GM12878 (cell line): ENCODE data around the gene USH2A. TPM values are rescaled to one million over a fixed set of nuclear protein-coding genes. Genes with fewer than 3 reads are reported as not detected.

Experiments
- ATAC-seq: fragments of 200-7000 bp; cut with Tn5 transposase; 3 replicates; pipeline ENCODE4 v1.9.1; 2020; ENCODE audit warnings: mild to moderate bottlenecking, moderate library complexity
- BruUV-seq: library from RNA; stranded (reverse); fragments of 400-500 nt; replicated peaks from 2 replicates; lab custom pipeline; 2021; lab: Mats Ljungman, UMichigan
- CTCF ChIA-PET: fragments of 300-600 bp; sonication (Branson Sonifier 250); formaldehyde crosslinking; extraction: SDS; loops from one replicate; lab custom pipeline; 2021; ENCODE audit warnings: inconsistent platforms; lab: Yijun Ruan, JAX
- POLR2A ChIA-PET: fragments of 350-600 bp; formaldehyde crosslinking; extraction: SDS; loops from one replicate; lab custom pipeline; 2021; ENCODE audit warnings: inconsistent platforms; lab: Charles Lee
- RAD21 ChIA-PET: fragments of 300-600 bp; sonication (Branson Sonifier 250); formaldehyde crosslinking; loops from one replicate; lab custom pipeline; 2023; ENCODE audit warnings: antibody characterized with exemption; ENCODE audit not compliant: unreplicated experiment; lab: Charles Lee
- SMC1A ChIA-PET: fragments of 300-600 bp; sonication (Branson Sonifier 250); formaldehyde crosslinking; loops from one replicate; lab custom pipeline; 2023; ENCODE audit not compliant: unreplicated experiment, uncharacterized antibody; lab: Charles Lee
- DNase-seq: peaks from one replicate; pipeline ENCODE4 v3.0.0-alpha.2; 2011; ENCODE audit warnings: low read depth, low spot score
- FAIRE-seq: peaks from 3 replicates; lab custom pipeline; 2011; peaks lifted over from hg19 to GRCh38; lab: Jason Lieb, UNC
- H2AFZ ChIP-seq: 2 replicates; pipeline ENCODE4 v1.6.0; 2011; ENCODE audit warnings: low read depth, low read length, control low read depth; ENCODE audit not compliant: control insufficient read depth
- H3K27ac ChIP-seq: 2 replicates; pipeline ENCODE4 v1.5.1; 2011; ENCODE audit warnings: control low read depth; ENCODE audit not compliant: control insufficient read depth, insufficient read depth
- H3K27me3 ChIP-seq, 2 experiments: replicated peaks in 1 of 2; 2 replicates each; pipeline versions ENCODE4 v1.6.0 to v1.6.1; 2011; ENCODE audit warnings: low read length in 1 of 2; ENCODE audit not compliant: control insufficient read depth in 2 of 2, insufficient read depth in 2 of 2
- H3K36me3 ChIP-seq, 2 experiments: 2 replicates each; pipeline ENCODE4 v1.5.1; 2011; ENCODE audit warnings: low read length in 1 of 2; ENCODE audit not compliant: control insufficient read depth in 2 of 2, insufficient read depth in 2 of 2
- H3K4me1 ChIP-seq: 2 replicates; pipeline ENCODE4 v1.6.1; 2011; ENCODE audit warnings: mild to moderate bottlenecking, low read length, moderate library complexity, mixed read lengths; ENCODE audit not compliant: control insufficient read depth, insufficient read depth
- H3K4me2 ChIP-seq: 2 replicates; pipeline ENCODE4 v1.6.0; 2011; ENCODE audit warnings: control low read depth; ENCODE audit not compliant: control insufficient read depth, insufficient read depth
- H3K4me3 ChIP-seq: fragments of 200-600 bp; sonication (generic); 2 replicates; pipeline ENCODE4 v1.5.1; 2016
- H3K79me2 ChIP-seq: 2 replicates; pipeline ENCODE4 v1.6.0; 2011; ENCODE audit warnings: low read length; ENCODE audit not compliant: control insufficient read depth, insufficient read depth
- H3K9ac ChIP-seq: 2 replicates; pipeline ENCODE4 v1.8.0; 2011; ENCODE audit warnings: low read length, control low read depth, mixed read lengths; ENCODE audit not compliant: control insufficient read depth, insufficient read depth
- H3K9me3 ChIP-seq: replicated peaks from 3 replicates; pipeline ENCODE4 v1.5.1; 2011; ENCODE audit warnings: mild to moderate bottlenecking, low read length; ENCODE audit not compliant: control insufficient read depth, insufficient read depth
- H4K20me1 ChIP-seq: 2 replicates; pipeline ENCODE4 v1.6.0; 2011; ENCODE audit not compliant: control insufficient read depth, insufficient read depth
- BACH1 ChIP-seq: fragments of 450-650 bp; IDR thresholded peaks from 2 replicates; pipeline ENCODE4 v1.6.1; 2017; ENCODE audit warnings: mild to moderate bottlenecking, borderline replicate concordance
- BMI1 ChIP-seq: fragments of 450-650 bp; IDR thresholded peaks from 2 replicates; pipeline ENCODE4 v1.6.1; 2016; ENCODE audit warnings: mild to moderate bottlenecking, moderate library complexity, borderline replicate concordance
- CEBPZ ChIP-seq: fragments of 150-350 bp; IDR thresholded peaks from 2 replicates; pipeline ENCODE4 v1.6.1; 2016; ENCODE audit warnings: low read depth, low read length
- CHD1 ChIP-seq: IDR thresholded peaks from 2 replicates; pipeline ENCODE4 v1.6.1; 2012; ENCODE audit warnings: low read depth, low read length, improper control_type of control experiment
- EED ChIP-seq: sonication (generic); IDR thresholded peaks from 2 replicates; pipeline ENCODE4 v1.6.1; 2016; ENCODE audit warnings: antibody characterized with exemption, low read depth
- KAT2A ChIP-seq: conservative IDR thresholded peaks from 2 replicates; pipeline ENCODE4 v1.6.1; 2011; ENCODE audit warnings: low read depth, low read length; ENCODE audit not compliant: control insufficient read depth
- MLLT1 ChIP-seq: fragments of 450-650 bp; IDR thresholded peaks from 2 replicates; pipeline ENCODE4 v1.6.1; 2016; ENCODE audit warnings: mild to moderate bottlenecking
- MYB ChIP-seq: fragments of 150-350 bp; IDR thresholded peaks from 2 replicates; pipeline ENCODE4 v1.6.1; 2014; ENCODE audit warnings: mild to moderate bottlenecking, low read depth, low read length, borderline replicate concordance
- POU2F2 ChIP-seq: IDR thresholded peaks from 3 replicates; pipeline ENCODE4 v1.6.1; 2011; ENCODE audit warnings: low read depth, mild to moderate bottlenecking, low read length, borderline replicate concordance
- TCF12 ChIP-seq: IDR thresholded peaks from 2 replicates; pipeline ENCODE4 v1.6.1; 2011; ENCODE audit warnings: low read depth, mild to moderate bottlenecking, low read length
- ZBTB4 ChIP-seq: fragments of 450-650 bp; formaldehyde crosslinking; IDR thresholded peaks from 2 replicates; pipeline ENCODE4 v1.4.0; 2022; ENCODE audit warnings: mild to moderate bottlenecking, moderate library complexity
- in situ Hi-C: fragments of 300-500 bp; cut with MboI; formaldehyde crosslinking; loops from 9 replicates; pipeline ENCODE4 v1.14.3; 2018; ENCODE audit warnings: mixed read lengths
- intact Hi-C: fragments of 100-400 bp; cut with micrococcal nuclease; formaldehyde crosslinking; loops from one replicate; pipeline ENCODE4 v1.14.2; 2022; ENCODE audit not compliant: unreplicated experiment
- polyA plus RNA-seq, 11 experiments: library from polyadenylated mRNA; depleted of rRNA in 4 of 11; unstranded in 6 of 11; stranded (reverse) in 5 of 11; fragments of >200 nt; fragmentation: Nextera tagmentation in 4 of 11; fragmentation: Illumina TruSeq in 1 of 11; extraction: Ambion mirVana in 4 of 11; extraction: Trizol in 1 of 11; gene quantifications; 1 replicate in 1 of 11; 2 replicates in 10 of 11; pipeline versions ENCODE4 v1.2.1 to v1.2.3, GENCODE V29; 2011 to 2016; ENCODE audit warnings: inconsistent platforms in 2 of 11, missing spikeins in 2 of 11, low read depth in 1 of 11
- total RNA-seq, 4 experiments: library from RNA; depleted of rRNA in 3 of 4; stranded (reverse); fragments of >200 nt in 3 of 4; fragmentation: Illumina TruSeq in 1 of 4; extraction: Trizol in 1 of 4; gene quantifications; 2 replicates each; pipeline versions ENCODE4 v1.2.1 to v1.2.3, GENCODE V29; 2013 to 2021

USH2A gene
- total and polyA plus RNA-seq, 10 of the 15 experiments (the other 5 are each of a cell fraction or from before 2014, with no cell fraction given): under 0.01 to 0.20 (median 0.01) TPM; not detected in 2

- Histone ChIP-seq H3K79me2 (no peaks in the 10 kb centered on the region), H3K36me3 (no peaks in the 10 kb centered on the region), H3K9me3 (no peaks in the 10 kb centered on the region), H4K20me1 (no peaks in the 10 kb centered on the region), H2AFZ (no peak overlapping the region), H3K27me3 (no peaks in the 10 kb centered on the region), H3K4me3 (no peak overlapping the region), H3K27ac (no peak overlapping the region), H3K4me1 (no peaks in the 10 kb centered on the region), H3K9ac (no peak overlapping the region), H3K4me2 (no peak overlapping the region)
- DNase-seq (no peak), ATAC-seq (no peak), FAIRE-seq (no peak)
- ChIA-PET SMC1A (interaction anchor here (1.1 kb wide), 1 partner anchor 9 kb away, joined by 3 read pairs; no protein-coding TSS in a partner anchor), RAD21 (interaction anchor here (0.9 kb wide), 1 partner anchor 111 kb away, joined by 3 read pairs; no protein-coding TSS in a partner anchor), POLR2A (no interaction called here), CTCF (no interaction called here)
- in situ Hi-C loops: no loop called here
- TF ChIP-seq CEBPZ: no peak
- TF ChIP-seq TCF12: no peak
- TF ChIP-seq BACH1: no peak
- TF ChIP-seq CHD1: no peak
- no peak for TF ChIP-seq ZBTB4
- TF ChIP-seq POU2F2: no peak
- no peak for TF ChIP-seq MLLT1
- no peak for TF ChIP-seq EED
- TF ChIP-seq BMI1: no peak
- TF ChIP-seq KAT2A: no peak
- no peak for TF ChIP-seq MYB
- BruUV-seq: no TSS peak
- intact Hi-C loops: no loop called here
Observed at GRCh38 chr1:216389774-216390173, 33.5 kb downstream of the USH2A start.
